Rectal smooth muscle tissue (tissue), 1 donor: ENCODE measurements around the gene FLOT2.
"Not testable (repeated sequence)": the region's sequence is repeated elsewhere in the genome, so short reads cannot be mapped to it uniquely, and the experiment has no call there.

Source experiments
- H3K27ac ChIP-seq: one replicate; pipeline ENCODE4 v1.7.0; 2013; ENCODE audit warnings: low read depth, low read length, inconsistent platforms
- H3K27me3 ChIP-seq: one replicate; pipeline ENCODE4 v1.7.0; 2013; ENCODE audit warnings: low read length; ENCODE audit not compliant: control insufficient read depth, insufficient read depth
- H3K36me3 ChIP-seq: one replicate; pipeline ENCODE4 v1.7.0; 2013; ENCODE audit warnings: low read length; ENCODE audit not compliant: control insufficient read depth, insufficient read depth
- H3K4me1 ChIP-seq: one replicate; pipeline ENCODE4 v1.7.0; 2013; ENCODE audit warnings: low read length; ENCODE audit not compliant: control insufficient read depth, insufficient read depth
- H3K4me3 ChIP-seq: one replicate; pipeline ENCODE4 v1.7.0; 2013; ENCODE audit warnings: low read length
- H3K9ac ChIP-seq: one replicate; pipeline ENCODE4 v1.7.0; 2013; ENCODE audit warnings: low read length

Gene FLOT2

DNA sequence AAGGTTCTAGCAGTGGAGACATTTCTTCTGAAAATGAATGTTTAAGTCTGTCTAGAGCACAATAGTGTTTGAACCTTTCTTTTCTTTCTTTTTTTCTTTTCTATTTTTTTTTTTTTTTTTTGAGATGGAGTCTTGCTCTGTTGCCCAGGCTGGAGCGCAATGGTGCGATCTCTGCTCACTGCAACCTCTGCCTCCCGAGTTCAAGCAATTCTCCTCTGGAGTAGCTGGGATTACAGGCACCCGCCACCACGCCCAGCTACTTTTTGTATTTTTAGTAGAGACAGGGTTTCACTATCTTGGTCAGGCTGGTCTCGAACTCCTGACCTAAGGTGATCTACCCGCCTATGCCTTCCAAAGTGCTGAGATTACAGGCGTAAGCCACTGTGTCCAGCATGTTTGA is 37.0 kb upstream of the FLOT2 start:
- not testable (repeated sequence) for H3K27ac ChIP-seq, H3K36me3 ChIP-seq, H3K9ac ChIP-seq, H3K27me3 ChIP-seq, H3K4me3 ChIP-seq
- peaks cover 11% of the 10 kb centered on the region for H3K4me1 ChIP-seq

GRCh38 chr17:28929787-28930186 is 32.3 kb upstream of the FLOT2 start:
- Histone ChIP-seq H3K36me3 (peaks cover 7% of the 10 kb centered on the region), H3K27ac (no peak overlapping the region), H3K27me3 (no peaks in the 10 kb centered on the region), H3K4me1 (no peaks in the 10 kb centered on the region), H3K9ac (no peak overlapping the region), H3K4me3 (no peak overlapping the region)

GRCh38 chr17:28928061-28928460 is 30.5 kb upstream of the FLOT2 start:
- peaks cover 14% of the 10 kb centered on the region for H3K36me3 ChIP-seq

GRCh38 chr17:28926786-28927185 is 29.3 kb upstream of the FLOT2 start:
- Histone ChIP-seq H3K36me3 (peaks cover 14% of the 10 kb centered on the region), H3K27me3 (no peaks in the 10 kb centered on the region), H3K4me1 (no peaks in the 10 kb centered on the region), H3K27ac (no peak overlapping the region), H3K9ac (peak overlapping the region; percentile 22), H3K4me3 (no peak overlapping the region)

More at GRCh38 chr17:28928061-28928460, 30.5 kb upstream of the FLOT2 start:
- Histone ChIP-seq H3K9ac (no peak overlapping the region), H3K27ac (no peak overlapping the region), H3K4me1 (no peaks in the 10 kb centered on the region), H3K4me3 (no peak overlapping the region), H3K27me3 (no peaks in the 10 kb centered on the region)

DNA sequence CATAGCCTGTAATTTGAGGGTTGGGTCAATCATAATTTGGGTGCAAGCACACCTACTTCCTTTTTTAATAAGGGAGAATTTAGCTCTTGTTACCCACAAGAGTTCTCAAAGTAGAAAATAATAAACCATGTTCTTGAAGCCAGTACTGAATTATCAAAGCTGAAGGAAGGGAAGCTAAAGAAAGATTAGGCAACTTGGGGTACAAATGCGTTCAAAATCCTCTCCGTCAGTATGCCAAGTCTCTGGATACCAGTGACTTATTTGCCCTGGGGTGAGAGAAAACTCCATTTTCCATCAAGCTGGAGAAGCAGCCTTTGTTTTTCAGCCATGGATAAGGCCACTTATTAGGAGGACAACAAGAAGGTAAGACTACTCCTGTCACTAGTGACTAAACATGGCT is 28.8 kb upstream of the FLOT2 start:
- H3K4me3 ChIP-seq, result no peak overlapping the region
- peaks cover 17% of the 10 kb centered on the region for H3K36me3 ChIP-seq
- H3K4me1 ChIP-seq, result no peaks in the 10 kb centered on the region
- peak overlapping the region; percentile 22 for H3K9ac ChIP-seq
- no peak overlapping the region for H3K27ac ChIP-seq
- no peaks in the 10 kb centered on the region for H3K27me3 ChIP-seq

DNA sequence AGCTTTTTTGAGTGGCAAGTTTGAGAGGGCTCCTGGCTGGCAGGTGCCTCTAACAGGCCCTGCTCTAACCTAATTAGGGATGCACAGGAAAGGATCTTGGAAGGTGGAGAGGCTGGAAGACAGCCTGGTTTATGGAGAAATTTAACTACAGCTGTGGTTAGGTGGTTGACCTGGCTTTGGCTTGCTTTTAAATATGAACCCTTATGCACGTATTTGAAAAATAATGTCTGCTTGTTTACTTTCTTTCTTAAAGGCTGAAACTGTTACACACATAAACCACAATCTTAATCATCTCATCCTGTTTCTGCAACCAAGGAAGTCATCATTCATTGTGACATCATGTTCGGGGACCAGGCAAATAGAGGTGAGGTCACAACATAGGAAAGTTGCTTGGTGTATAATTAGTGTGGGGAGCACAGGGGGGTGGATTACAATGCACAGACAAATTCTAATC is 28.4 kb upstream of the FLOT2 start:
- H3K27me3 ChIP-seq, result no peaks in the 10 kb centered on the region
- H3K4me1 ChIP-seq, result no peaks in the 10 kb centered on the region
- peaks cover 19% of the 10 kb centered on the region for H3K36me3 ChIP-seq
- no peak overlapping the region for H3K4me3 ChIP-seq
- no peak overlapping the region for H3K9ac ChIP-seq
- H3K27ac ChIP-seq, result no peak overlapping the region

GRCh38 chr17:28920201-28920600 is 22.7 kb upstream of the FLOT2 start:
- H3K36me3 ChIP-seq, result peaks cover 51% of the 10 kb centered on the region
- H3K4me1 ChIP-seq, result no peaks in the 10 kb centered on the region
- H3K27ac ChIP-seq, result no peak overlapping the region

GRCh38 chr17:28918295-28918694 is 20.8 kb upstream of the FLOT2 start:
- Histone ChIP-seq H3K27ac (no peak overlapping the region), H3K9ac (no peak overlapping the region), H3K36me3 (peaks cover 54% of the 10 kb centered on the region), H3K27me3 (no peaks in the 10 kb centered on the region), H3K4me3 (no peak overlapping the region), H3K4me1 (no peaks in the 10 kb centered on the region)

More at GRCh38 chr17:28920201-28920600, 22.7 kb upstream of the FLOT2 start:
- Histone ChIP-seq H3K4me3 (no peak overlapping the region), H3K9ac (no peak overlapping the region), H3K27me3 (no peaks in the 10 kb centered on the region)

DNA sequence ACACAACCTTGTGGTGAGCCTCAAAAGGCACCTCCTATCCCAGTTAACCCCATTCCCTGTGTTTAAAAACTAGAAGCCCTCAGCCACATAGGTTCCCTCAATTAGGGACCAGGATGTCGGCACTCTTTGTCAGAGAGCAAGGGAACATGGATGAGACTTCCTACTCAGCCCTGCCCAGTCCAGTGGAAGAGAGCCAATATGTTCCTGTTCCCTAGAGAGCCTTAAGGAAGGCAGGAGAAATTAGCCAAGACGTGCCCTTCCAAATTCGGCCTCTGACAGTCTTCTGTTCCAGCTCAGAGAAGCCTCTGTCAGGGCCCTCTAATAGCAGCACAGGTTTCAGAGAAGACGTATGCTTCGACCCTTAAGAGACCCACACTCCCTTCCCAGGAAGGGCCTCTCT is 19.9 kb upstream of the FLOT2 start:
- Histone ChIP-seq H3K9ac (no peak overlapping the region), H3K27me3 (no peaks in the 10 kb centered on the region), H3K4me1 (no peaks in the 10 kb centered on the region), H3K27ac (no peak overlapping the region), H3K36me3 (peaks cover 62% of the 10 kb centered on the region), H3K4me3 (no peak overlapping the region)

DNA sequence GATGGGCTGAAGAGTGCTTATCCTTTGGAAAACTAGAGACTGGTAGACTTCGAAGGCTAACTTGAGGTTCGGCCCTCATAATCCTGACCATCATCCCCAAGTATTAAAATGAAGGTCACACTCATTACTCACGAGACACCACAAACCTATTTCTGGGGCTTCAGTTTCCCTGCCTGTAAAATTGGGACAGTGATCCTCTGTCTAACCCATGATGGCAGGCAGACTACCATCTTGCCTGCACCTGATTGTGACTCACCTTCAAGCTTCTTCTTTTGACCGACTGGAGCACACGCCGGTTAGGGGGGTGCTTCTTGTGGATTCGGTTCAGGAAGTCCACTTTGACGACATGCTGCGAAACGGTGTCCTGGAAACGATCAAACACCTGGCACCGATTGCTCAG is 19.5 kb upstream of the FLOT2 start:
- peaks cover 67% of the 10 kb centered on the region for H3K36me3 ChIP-seq
- no peaks in the 10 kb centered on the region for H3K27me3 ChIP-seq
- no peak overlapping the region for H3K27ac ChIP-seq
- H3K4me3 ChIP-seq, result no peak overlapping the region
- H3K4me1 ChIP-seq, result no peaks in the 10 kb centered on the region
- H3K9ac ChIP-seq, result no peak overlapping the region

GRCh38 chr17:28916302-28916934 is 18.9 kb upstream of the FLOT2 start:
- Histone ChIP-seq H3K9ac (no peak overlapping the region), H3K4me1 (no peaks in the 10 kb centered on the region), H3K4me3 (no peak overlapping the region), H3K27me3 (no peaks in the 10 kb centered on the region), H3K36me3 (peaks cover 69% of the 10 kb centered on the region), H3K27ac (no peak overlapping the region)

DNA sequence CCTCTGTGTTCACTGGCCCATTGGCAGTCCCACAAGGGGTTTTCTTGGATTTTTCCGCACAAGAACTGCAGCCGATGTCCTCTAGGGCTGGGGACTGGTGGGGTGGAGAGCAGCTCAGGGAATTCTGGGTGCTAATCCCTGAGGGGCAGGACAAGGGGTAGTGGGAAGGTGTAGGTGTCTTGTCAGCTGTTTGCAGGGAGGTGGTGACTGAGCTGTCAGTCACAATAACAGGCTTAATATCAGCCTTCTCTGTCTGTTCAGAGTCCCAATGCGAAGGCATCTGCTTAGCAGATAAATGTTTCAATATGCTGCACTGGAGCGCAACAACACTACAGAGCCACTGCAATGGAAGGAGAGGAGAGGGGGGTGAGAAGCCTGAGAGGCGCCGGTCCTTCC is 15.4 kb upstream of the FLOT2 start:
- no peaks in the 10 kb centered on the region for H3K27me3 ChIP-seq
- H3K36me3 ChIP-seq, result peaks cover 83% of the 10 kb centered on the region
- no peak overlapping the region for H3K27ac ChIP-seq
- H3K9ac ChIP-seq, result no peak overlapping the region
- H3K4me3 ChIP-seq, result no peak overlapping the region
- peaks cover 13% of the 10 kb centered on the region for H3K4me1 ChIP-seq

- H3K27me3 ChIP-seq, result no peaks in the 10 kb centered on the region
- H3K36me3 ChIP-seq, result peaks cover 81% of the 10 kb centered on the region
- H3K4me1 ChIP-seq, result peaks cover 18% of the 10 kb centered on the region
- H3K27ac ChIP-seq, result no peak overlapping the region
- no peak overlapping the region for H3K9ac ChIP-seq
- H3K4me3 ChIP-seq, result no peak overlapping the region
These were observed 14.9 kb upstream of the FLOT2 start for GRCh38 chr17:28912281-28912937.
